K562 (cell line): Measurements from ENCODE around the gene BIRC6. TPM values are rescaled to one million over a fixed set of nuclear protein-coding genes. Genes with fewer than 3 reads are reported as not detected.
A peak's percentile ranks its signal among the peaks of the same experiment; 100 is the strongest.

Experiments
- AFF1 ChIP-seq, 2 experiments: fragments of 450-650 bp; IDR thresholded peaks; 2 replicates each; pipeline ENCODE4 v1.6.1; 2018; ENCODE audit warnings: mild to moderate bottlenecking in 2 of 2, low read depth in 1 of 2; ENCODE audit not compliant: partially characterized antibody in 2 of 2
- BCL6 ChIP-seq: fragments of 250-450 bp; sonication (Bioruptor Pico); IDR thresholded peaks from 2 replicates; pipeline ENCODE4 v1.4.0; 2020
- HDAC2 ChIP-seq: fragments of 450-650 bp; IDR thresholded peaks from 2 replicates; pipeline ENCODE4 v1.6.1; 2016; ENCODE audit warnings: mild to moderate bottlenecking
- REST ChIP-seq, 2 experiments: fragments of 450-650 bp; formaldehyde crosslinking in 1 of 2; IDR thresholded peaks; 2 replicates each; pipeline versions ENCODE4 v1.4.0 to v1.6.1; 2014 to 2020; ENCODE audit warnings: mild to moderate bottlenecking in 2 of 2, borderline replicate concordance in 1 of 2, low read depth in 1 of 2
- SAFB2 ChIP-seq: fragments of 200-400 bp; formaldehyde crosslinking; IDR thresholded peaks from 2 replicates; pipeline ENCODE4 v1.6.1; 2018; ENCODE audit warnings: borderline replicate concordance, low read length, low read depth, moderate library complexity; ENCODE audit not compliant: severe bottlenecking
- THRB ChIP-seq: fragments of 450-650 bp; formaldehyde crosslinking; conservative IDR thresholded peaks from 2 replicates; pipeline ENCODE4 v1.4.0; 2022; ENCODE audit warnings: mild to moderate bottlenecking, missing genetic modification characterization
- YY1 ChIP-seq, 3 experiments: IDR thresholded peaks; 2 replicates each; pipeline ENCODE4 v1.6.1; 2011; ENCODE audit warnings: low read length in 2 of 3, mild to moderate bottlenecking in 2 of 3, moderate library complexity in 2 of 3, borderline replicate concordance in 1 of 3, control low read depth in 1 of 3, low read depth in 1 of 3; ENCODE audit not compliant: insufficient read depth in 3 of 3, insufficient replicate concordance in 2 of 3, control insufficient read depth in 1 of 3, insufficient read length in 1 of 3; ENCODE audit errors: extremely low read depth in 1 of 3
- ZNF133 ChIP-seq: fragments of 250-450 bp; sonication (Bioruptor Pico); IDR thresholded peaks from 2 replicates; pipeline ENCODE4 v1.4.0; 2020; ENCODE audit warnings: mild to moderate bottlenecking
- polyA plus RNA-seq, 8 experiments: library from polyadenylated mRNA; depleted of rRNA in 4 of 8; stranded (reverse) in 5 of 8; unstranded in 3 of 8; fragments of >200 nt; fragmentation: Nextera tagmentation in 2 of 8; fragmentation: Illumina TruSeq in 1 of 8; extraction: Ambion mirVana in 2 of 8; extraction: Trizol in 1 of 8; gene quantifications; 2 replicates each; pipeline versions ENCODE4 v1.2.1 to v1.2.3, GENCODE V29; 2011 to 2014; ENCODE audit warnings: inconsistent platforms in 1 of 8, missing spikeins in 1 of 8
- total RNA-seq, 7 experiments: library from RNA; depleted of rRNA in 6 of 7; stranded (reverse); fragments of >200 nt in 6 of 7; fragmentation: Illumina TruSeq in 2 of 7; extraction: Trizol in 2 of 7; gene quantifications; 2 replicates each; pipeline versions ENCODE4 v1.2.1 to v1.2.3, GENCODE V29; 2011 to 2021; ENCODE audit warnings: low replicate concordance in 1 of 7

Gene BIRC6
- total and polyA plus RNA-seq, 9 of the 15 experiments (the other 6 are each of a cell fraction or from before 2014, with no cell fraction given), result 18.8 to 110 (median 49.8) TPM

- TF ChIP-seq HDAC2, result no peak
- no peak for TF ChIP-seq BCL6
- TF ChIP-seq YY1 (IDR thresholded peaks at IDR 0.05; ENCODE audit: borderline replicate concordance in 1 of 3, control insufficient read depth in 1 of 3, extremely low read depth in 1 of 3, insufficient read depth in 3 of 3, insufficient read length in 1 of 3, insufficient replicate concordance in 2 of 3, low read depth in 1 of 3, low read length in 2 of 3), result no peak
- TF ChIP-seq REST (IDR thresholded peaks at IDR 0.05; ENCODE audit: borderline replicate concordance), result peak; percentile 26; the same call in 1 of the 2 replicates
- no peak for TF ChIP-seq REST (CRISPR knock-in tag; IDR thresholded peaks at IDR 0.05; ENCODE audit: low read depth)
- no peak for TF ChIP-seq AFF1 (IDR thresholded peaks at IDR 0.05; ENCODE audit: low read depth in 1 of 2, partially characterized antibody in 2 of 2)
- no peak for TF ChIP-seq ZNF133 (CRISPR knock-in tag)
- TF ChIP-seq THRB, result no peak
- no peak for TF ChIP-seq SAFB2
Measured at GRCh38 chr2:32427672-32428610, 71.1 kb downstream of the BIRC6 start (continued).
